HepG2 (cell line): ENCODE measurements around the gene WDR53. TPM values are rescaled to one million over a fixed set of nuclear protein-coding genes. Genes with fewer than 3 reads are reported as not detected.
"Not testable (repeated sequence)": the region's sequence is repeated elsewhere in the genome, so short reads cannot be mapped to it uniquely, and the experiment has no call there.

Source experiments
- ATAC-seq: fragments of 200-7000 bp; cut with Tn5 transposase; 3 replicates; pipeline ENCODE4 v1.9.1; 2020; ENCODE audit warnings: mild to moderate bottlenecking, moderate library complexity
- BruUV-seq: library from RNA; stranded (reverse); fragments of 400-500 nt; replicated peaks from 2 replicates; lab custom pipeline; 2021; lab: Mats Ljungman, UMichigan
- CTCF ChIA-PET: fragments of 300-600 bp; formaldehyde crosslinking; extraction: SDS; loops from one replicate; lab custom pipeline; 2021; ENCODE audit warnings: low total read pairs, inconsistent platforms, low intra/inter-chr PET ratio; lab: Yijun Ruan, JAX
- POLR2A ChIA-PET: fragments of 350-600 bp; sonication (Branson Sonifier 250); formaldehyde crosslinking; loops from one replicate; lab custom pipeline; 2020; ENCODE audit warnings: antibody characterized with exemption, inconsistent platforms; lab: Yijun Ruan, JAX
- DNase-seq: peaks from one replicate; pipeline ENCODE4 v3.0.0-alpha.2; 2015; ENCODE audit warnings: low spot score
- FAIRE-seq: peaks from 3 replicates; lab custom pipeline; 2011; peaks lifted over from hg19 to GRCh38; lab: Jason Lieb, UNC
- H2AFZ ChIP-seq: one replicate; pipeline ENCODE4 v1.6.1; 2011; ENCODE audit warnings: low read length, inconsistent platforms
- H3K27ac ChIP-seq: fragments of 300-600 bp; 3 replicates; pipeline ENCODE4 v1.8.0; 2011; ENCODE audit warnings: mixed run types, mild to moderate bottlenecking, mixed read lengths, low read length, inconsistent platforms; ENCODE audit not compliant: insufficient read depth; ENCODE audit errors: extremely low read length
- H3K27me3 ChIP-seq, 2 experiments: fragments of 200-600 bp in 1 of 2; 2 replicates in 1 of 2; 3 replicates in 1 of 2; pipeline versions ENCODE4 v1.6.0 to v1.8.0; 2011; ENCODE audit warnings: low read length in 2 of 2, mild to moderate bottlenecking in 2 of 2, moderate library complexity in 2 of 2, inconsistent platforms in 1 of 2; ENCODE audit not compliant: insufficient read depth in 2 of 2, control insufficient read depth in 1 of 2
- H3K36me3 ChIP-seq, 2 experiments: fragments of 200-600 bp in 1 of 2; replicated peaks in 1 of 2; 2 replicates in 1 of 2; 3 replicates in 1 of 2; pipeline versions ENCODE4 v1.5.1 to v1.8.0; 2011; ENCODE audit warnings: low read length in 2 of 2, inconsistent platforms in 1 of 2; ENCODE audit not compliant: insufficient read depth in 2 of 2, control insufficient read depth in 1 of 2
- H3K4me1 ChIP-seq: 2 replicates; pipeline ENCODE4 v1.5.1; 2012; ENCODE audit warnings: low read length, inconsistent platforms; ENCODE audit not compliant: insufficient read depth
- H3K4me2 ChIP-seq: 2 replicates; pipeline ENCODE4 v1.6.0; 2011; ENCODE audit warnings: low read depth, low read length, inconsistent platforms
- H3K4me3 ChIP-seq, 3 experiments: fragments of 200-600 bp in 1 of 3; sonication (generic), shearing (Covaris generic) in 1 of 3; replicated peaks in 1 of 3; 2 replicates each; pipeline ENCODE4 v1.5.1; 2011 to 2016; ENCODE audit warnings: low read length in 3 of 3, inconsistent platforms in 2 of 3, low read depth in 2 of 3, mild to moderate bottlenecking in 2 of 3, control low read depth in 1 of 3, mixed read lengths in 1 of 3; ENCODE audit not compliant: insufficient read depth in 1 of 3
- H3K79me2 ChIP-seq: one replicate; pipeline ENCODE4 v1.6.1; 2011; ENCODE audit warnings: low read length, inconsistent platforms; ENCODE audit not compliant: insufficient read depth
- H3K9ac ChIP-seq: 2 replicates; pipeline ENCODE4 v1.6.0; 2011; ENCODE audit warnings: mild to moderate bottlenecking, low read depth, low read length, inconsistent platforms; ENCODE audit not compliant: insufficient read depth
- H3K9me3 ChIP-seq: 2 replicates; pipeline ENCODE4 v1.5.1; 2012; ENCODE audit warnings: mild to moderate bottlenecking, low read length
- H4K20me1 ChIP-seq: 2 replicates; pipeline ENCODE4 v1.6.0; 2011; ENCODE audit warnings: inconsistent platforms, mild to moderate bottlenecking, low read length, moderate library complexity; ENCODE audit not compliant: insufficient read depth
- KDM1A ChIP-seq: IDR thresholded peaks from 2 replicates; pipeline ENCODE4 v1.6.1; 2016; ENCODE audit warnings: missing compliant biosample characterization
- NFYB ChIP-seq: sonication (generic); formaldehyde crosslinking; IDR thresholded peaks from 2 replicates; pipeline ENCODE4 v1.4.0; 2020; ENCODE audit warnings: missing genetic modification reagents
- NFYC ChIP-seq: IDR thresholded peaks from 2 replicates; pipeline ENCODE4 v1.6.1; 2016; ENCODE audit warnings: missing genetic modification reagents, missing compliant biosample characterization
- ONECUT2 ChIP-seq: sonication (generic); formaldehyde crosslinking; IDR thresholded peaks from 2 replicates; pipeline ENCODE4 v1.4.0; 2020; ENCODE audit warnings: missing genetic modification reagents
- POGZ ChIP-seq: sonication (generic); formaldehyde crosslinking; IDR thresholded peaks from 2 replicates; pipeline ENCODE4 v1.4.0; 2020; ENCODE audit warnings: mild to moderate bottlenecking, missing genetic modification reagents
- TARDBP ChIP-seq: sonication (generic); formaldehyde crosslinking; IDR thresholded peaks from 2 replicates; pipeline ENCODE4 v1.8.0; 2022; ENCODE audit warnings: mild to moderate bottlenecking, missing genetic modification reagents
- TCF7 ChIP-seq: sonication (generic); IDR thresholded peaks from 2 replicates; pipeline ENCODE4 v1.6.1; 2016; ENCODE audit warnings: antibody characterized with exemption, low read depth
- ZMYM4 ChIP-seq: sonication (generic); formaldehyde crosslinking; IDR thresholded peaks from 2 replicates; pipeline ENCODE4 v1.8.1; 2023; ENCODE audit warnings: mild to moderate bottlenecking, missing genetic modification reagents
- WGBS: methylation state at CpG from one replicate; pipeline ENCODE4 v1.1.6; 2017; ENCODE audit warnings: low lambda C conversion rate; 5-methylcytosine and 5-hydroxymethylcytosine counted together
- in situ Hi-C: cut with HindIII; loops from 2 replicates; pipeline ENCODE4 v1.10.0; 2017; ENCODE audit warnings: low pct_unique_long_range_greater_than_20kb; ENCODE audit not compliant: extremely low pct_ligation_motif_present
- intact Hi-C: fragments of 100-400 bp; cut with micrococcal nuclease; formaldehyde crosslinking; loops from one replicate; pipeline ENCODE4 v1.10.0; 2022; ENCODE audit not compliant: unreplicated experiment
- polyA plus RNA-seq, 8 experiments: library from polyadenylated mRNA; depleted of rRNA in 3 of 8; stranded (reverse) in 7 of 8; unstranded in 1 of 8; fragments of >200 nt; fragmentation: Illumina TruSeq in 4 of 8; extraction: Trizol in 4 of 8; gene quantifications; 2 replicates each; pipeline versions ENCODE4 v1.2.1 to v1.2.3, GENCODE V29; 2011 to 2016; ENCODE audit warnings: low read depth in 4 of 8, missing spikeins in 1 of 8, mixed read lengths in 1 of 8; ENCODE audit not compliant: insufficient read depth in 1 of 8
- total RNA-seq, 5 experiments: library from RNA; depleted of rRNA; stranded (reverse); fragments of >200 nt; fragmentation: Illumina TruSeq; extraction: Trizol; gene quantifications; 2 replicates each; pipeline ENCODE4 v1.2.3, GENCODE V29; 2016; ENCODE audit warnings: low read depth in 1 of 5
- TF ChIP-seq, protein P1 (sequence below): IDR thresholded peaks from 2 replicates; pipeline ENCODE4 v1.6.1; 2016; ENCODE audit warnings: missing genetic modification reagents, missing compliant biosample characterization

The WDR53 gene
- total and polyA plus RNA-seq, 2 of the 13 experiments (the other 11 are each of a cell fraction or from before 2014, with no cell fraction given): 3.5 to 7.7 TPM

DNA sequence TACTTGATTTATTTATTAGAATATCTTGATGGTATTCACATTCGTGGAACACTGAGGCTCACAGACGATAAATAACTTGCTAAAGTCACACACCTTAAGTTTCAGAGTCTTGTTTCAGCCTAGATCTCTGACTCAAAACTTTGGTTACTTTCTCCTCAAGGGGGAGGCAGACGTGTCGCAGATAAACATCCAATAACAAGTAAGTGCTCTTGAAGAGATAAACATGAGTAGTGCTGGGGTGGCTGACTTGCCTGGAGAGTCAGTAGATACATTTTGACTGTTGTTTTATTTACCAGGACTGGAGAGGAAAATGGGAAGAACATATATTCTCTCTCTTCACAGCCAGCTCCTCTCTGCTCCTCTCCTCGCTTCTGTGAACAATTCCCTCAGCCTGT is 31.4 kb upstream of the WDR53 start:
- FAIRE-seq: no peak
- in situ Hi-C loops: no loop called here
- peaks cover 2 to 26% of the 10 kb centered on the region in 2 experiments for H3K27me3 ChIP-seq
- TF ChIP-seq KDM1A (no peak), TARDBP (CRISPR knock-in tag) (no peak), TCF7 (no peak)
- WGBS: 32% methylated on average over 5 of the region's 5 CpGs
- POLR2A ChIA-PET: no interaction called here
- H3K4me3 ChIP-seq: no peak overlapping the region
- BruUV-seq: no TSS peak
- H3K4me1 ChIP-seq: peaks cover 48% of the 10 kb centered on the region
- no peak for ATAC-seq
- no peak overlapping the region for H3K27ac ChIP-seq
- no peak for DNase-seq
- intact Hi-C loops: no loop called here
- CTCF ChIA-PET: no interaction called here
- no peaks in the 10 kb centered on the region for H3K9me3 ChIP-seq
- H4K20me1 ChIP-seq: no peaks in the 10 kb centered on the region
- H3K79me2 ChIP-seq: no peaks in the 10 kb centered on the region
- H3K9ac ChIP-seq: no peak overlapping the region
- H3K36me3 ChIP-seq: no peaks in the 10 kb centered on the region
- H3K4me2 ChIP-seq: no peak overlapping the region
- H2AFZ ChIP-seq: no peak overlapping the region

DNA sequence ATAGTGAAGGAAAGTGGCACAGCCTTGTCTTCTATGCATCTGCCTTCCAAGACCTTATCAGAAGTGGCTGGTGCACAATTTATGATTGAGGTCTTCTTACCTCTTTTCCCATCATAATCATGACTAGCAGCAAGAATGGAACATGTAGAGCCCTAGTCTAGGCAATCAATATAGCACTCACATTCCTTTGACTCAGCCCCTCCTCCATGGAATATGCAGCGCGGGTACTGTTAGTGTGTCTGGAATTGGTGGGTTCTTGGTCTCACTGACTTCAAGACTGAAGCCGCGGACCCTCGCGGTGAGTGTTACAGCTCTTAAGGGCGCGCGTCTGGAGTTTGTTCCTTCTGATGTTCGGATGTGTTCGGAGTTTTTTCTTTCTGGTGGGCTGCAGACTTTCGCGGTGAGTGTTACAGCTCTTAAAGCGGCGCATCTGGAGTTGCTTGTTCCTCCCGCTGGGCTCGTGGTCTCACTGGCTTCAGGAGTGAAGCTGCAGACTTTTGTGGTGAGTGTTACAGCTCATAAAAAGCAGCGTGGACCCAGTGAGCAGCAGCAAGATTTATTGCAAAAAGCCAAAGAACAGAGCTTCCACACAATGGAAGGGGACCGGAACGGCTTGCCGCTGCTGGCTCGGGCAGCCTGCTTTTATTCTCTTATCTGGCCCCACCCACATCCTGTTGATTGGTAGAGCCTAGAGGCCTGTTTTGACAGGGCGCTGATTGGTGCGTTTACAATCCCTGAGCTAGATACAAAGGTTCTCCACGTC is 29.8 kb upstream of the WDR53 start:
- in situ Hi-C loops, H3K27ac ChIP-seq, intact Hi-C loops, BruUV-seq, POLR2A ChIA-PET, DNase-seq, H3K36me3 ChIP-seq, H3K9me3 ChIP-seq, H2AFZ ChIP-seq, H3K4me3 ChIP-seq, H4K20me1 ChIP-seq, H3K9ac ChIP-seq, CTCF ChIA-PET, H3K79me2 ChIP-seq, FAIRE-seq: not testable (repeated sequence)
- peaks cover 33% of the 10 kb centered on the region for H3K4me1 ChIP-seq
- peak overlapping the region; percentile 29; the same call in 1 of the 2 replicates for H3K4me2 ChIP-seq
- WGBS: 84% methylated on average over 18 of the region's 25 CpGs
- peaks cover 2 to 18% of the 10 kb centered on the region in 2 experiments for H3K27me3 ChIP-seq
- peak; percentile 72 for ATAC-seq
- TF ChIP-seq NFYB (CRISPR knock-in tag) (peak; percentile 63), NFYC (CRISPR knock-in tag) (peak; percentile 66), ONECUT2 (CRISPR knock-in tag) (0 out of 2 replicates have a peak, but pooled peaks have one; percentile 19), POGZ (CRISPR knock-in tag) (0 out of 2 replicates have a peak, but pooled peaks have one; percentile 16), ZMYM4 (CRISPR knock-in tag) (peak; percentile 19; the same call in 1 of the 2 replicates)
- TF ChIP-seq, protein P1, sequence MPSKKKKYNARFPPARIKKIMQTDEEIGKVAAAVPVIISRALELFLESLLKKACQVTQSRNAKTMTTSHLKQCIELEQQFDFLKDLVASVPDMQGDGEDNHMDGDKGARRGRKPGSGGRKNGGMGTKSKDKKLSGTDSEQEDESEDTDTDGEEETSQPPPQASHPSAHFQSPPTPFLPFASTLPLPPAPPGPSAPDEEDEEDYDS (CRISPR knock-in tag): 0 out of 2 replicates have a peak, but pooled peaks have one; percentile 18
